ENCODE data around the gene DCLRE1C. TPM values are rescaled to one million over a fixed set of nuclear protein-coding genes. Genes with fewer than 3 reads are reported as not detected.
A peak's percentile ranks its signal among the peaks of the same experiment; 100 is the strongest.

The DCLRE1C gene
- total and polyA plus RNA-seq, 9 of the 15 experiments (the other 6 are each of a cell fraction or from before 2014, with no cell fraction given) = 8.8 to 22.2 (median 13.9) TPM

DNA sequence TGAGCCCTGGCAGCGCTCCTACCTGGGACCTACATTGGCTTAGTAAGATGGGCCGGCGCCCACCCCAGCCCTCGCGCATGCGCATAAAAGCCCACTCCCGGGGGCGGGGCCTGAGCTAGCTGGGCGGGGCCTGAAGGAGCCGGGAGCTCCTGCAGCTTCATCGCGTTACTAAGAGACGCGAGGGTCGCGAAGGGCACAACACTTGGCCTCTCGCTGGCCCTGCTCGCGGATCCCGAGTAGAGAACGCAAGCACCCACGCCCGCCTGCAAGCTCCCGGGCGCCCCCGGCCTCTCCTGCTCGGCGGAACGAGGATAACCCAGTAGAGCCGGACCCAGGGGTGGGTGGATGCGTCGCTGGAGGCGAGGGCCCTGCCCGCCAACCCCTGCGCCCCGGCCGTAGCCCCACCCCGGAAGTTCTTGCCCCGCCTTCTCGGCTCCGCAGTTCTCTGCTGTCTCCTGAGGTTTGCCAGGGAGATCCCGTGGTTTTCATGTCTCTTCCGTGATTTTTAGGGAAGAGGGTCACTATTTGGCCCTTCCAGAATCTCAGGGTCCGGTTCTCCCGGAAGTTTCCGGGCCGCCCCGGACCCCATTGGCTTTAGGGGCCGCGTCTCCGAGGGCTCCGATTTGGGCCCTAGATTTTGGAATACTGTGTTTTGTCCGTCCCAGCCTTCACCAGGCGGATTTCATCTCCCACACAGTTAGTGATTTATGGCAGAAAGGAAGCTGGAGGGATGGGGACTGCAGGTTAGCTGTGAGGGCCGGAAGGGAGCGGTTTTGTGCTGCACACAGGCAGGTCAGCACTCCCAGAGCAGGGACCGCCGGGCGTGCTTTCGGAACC is 5.5 kb upstream of the DCLRE1C start, which contains the start of gene MEIG1 (continued):
- TF ChIP-seq, protein P1, sequence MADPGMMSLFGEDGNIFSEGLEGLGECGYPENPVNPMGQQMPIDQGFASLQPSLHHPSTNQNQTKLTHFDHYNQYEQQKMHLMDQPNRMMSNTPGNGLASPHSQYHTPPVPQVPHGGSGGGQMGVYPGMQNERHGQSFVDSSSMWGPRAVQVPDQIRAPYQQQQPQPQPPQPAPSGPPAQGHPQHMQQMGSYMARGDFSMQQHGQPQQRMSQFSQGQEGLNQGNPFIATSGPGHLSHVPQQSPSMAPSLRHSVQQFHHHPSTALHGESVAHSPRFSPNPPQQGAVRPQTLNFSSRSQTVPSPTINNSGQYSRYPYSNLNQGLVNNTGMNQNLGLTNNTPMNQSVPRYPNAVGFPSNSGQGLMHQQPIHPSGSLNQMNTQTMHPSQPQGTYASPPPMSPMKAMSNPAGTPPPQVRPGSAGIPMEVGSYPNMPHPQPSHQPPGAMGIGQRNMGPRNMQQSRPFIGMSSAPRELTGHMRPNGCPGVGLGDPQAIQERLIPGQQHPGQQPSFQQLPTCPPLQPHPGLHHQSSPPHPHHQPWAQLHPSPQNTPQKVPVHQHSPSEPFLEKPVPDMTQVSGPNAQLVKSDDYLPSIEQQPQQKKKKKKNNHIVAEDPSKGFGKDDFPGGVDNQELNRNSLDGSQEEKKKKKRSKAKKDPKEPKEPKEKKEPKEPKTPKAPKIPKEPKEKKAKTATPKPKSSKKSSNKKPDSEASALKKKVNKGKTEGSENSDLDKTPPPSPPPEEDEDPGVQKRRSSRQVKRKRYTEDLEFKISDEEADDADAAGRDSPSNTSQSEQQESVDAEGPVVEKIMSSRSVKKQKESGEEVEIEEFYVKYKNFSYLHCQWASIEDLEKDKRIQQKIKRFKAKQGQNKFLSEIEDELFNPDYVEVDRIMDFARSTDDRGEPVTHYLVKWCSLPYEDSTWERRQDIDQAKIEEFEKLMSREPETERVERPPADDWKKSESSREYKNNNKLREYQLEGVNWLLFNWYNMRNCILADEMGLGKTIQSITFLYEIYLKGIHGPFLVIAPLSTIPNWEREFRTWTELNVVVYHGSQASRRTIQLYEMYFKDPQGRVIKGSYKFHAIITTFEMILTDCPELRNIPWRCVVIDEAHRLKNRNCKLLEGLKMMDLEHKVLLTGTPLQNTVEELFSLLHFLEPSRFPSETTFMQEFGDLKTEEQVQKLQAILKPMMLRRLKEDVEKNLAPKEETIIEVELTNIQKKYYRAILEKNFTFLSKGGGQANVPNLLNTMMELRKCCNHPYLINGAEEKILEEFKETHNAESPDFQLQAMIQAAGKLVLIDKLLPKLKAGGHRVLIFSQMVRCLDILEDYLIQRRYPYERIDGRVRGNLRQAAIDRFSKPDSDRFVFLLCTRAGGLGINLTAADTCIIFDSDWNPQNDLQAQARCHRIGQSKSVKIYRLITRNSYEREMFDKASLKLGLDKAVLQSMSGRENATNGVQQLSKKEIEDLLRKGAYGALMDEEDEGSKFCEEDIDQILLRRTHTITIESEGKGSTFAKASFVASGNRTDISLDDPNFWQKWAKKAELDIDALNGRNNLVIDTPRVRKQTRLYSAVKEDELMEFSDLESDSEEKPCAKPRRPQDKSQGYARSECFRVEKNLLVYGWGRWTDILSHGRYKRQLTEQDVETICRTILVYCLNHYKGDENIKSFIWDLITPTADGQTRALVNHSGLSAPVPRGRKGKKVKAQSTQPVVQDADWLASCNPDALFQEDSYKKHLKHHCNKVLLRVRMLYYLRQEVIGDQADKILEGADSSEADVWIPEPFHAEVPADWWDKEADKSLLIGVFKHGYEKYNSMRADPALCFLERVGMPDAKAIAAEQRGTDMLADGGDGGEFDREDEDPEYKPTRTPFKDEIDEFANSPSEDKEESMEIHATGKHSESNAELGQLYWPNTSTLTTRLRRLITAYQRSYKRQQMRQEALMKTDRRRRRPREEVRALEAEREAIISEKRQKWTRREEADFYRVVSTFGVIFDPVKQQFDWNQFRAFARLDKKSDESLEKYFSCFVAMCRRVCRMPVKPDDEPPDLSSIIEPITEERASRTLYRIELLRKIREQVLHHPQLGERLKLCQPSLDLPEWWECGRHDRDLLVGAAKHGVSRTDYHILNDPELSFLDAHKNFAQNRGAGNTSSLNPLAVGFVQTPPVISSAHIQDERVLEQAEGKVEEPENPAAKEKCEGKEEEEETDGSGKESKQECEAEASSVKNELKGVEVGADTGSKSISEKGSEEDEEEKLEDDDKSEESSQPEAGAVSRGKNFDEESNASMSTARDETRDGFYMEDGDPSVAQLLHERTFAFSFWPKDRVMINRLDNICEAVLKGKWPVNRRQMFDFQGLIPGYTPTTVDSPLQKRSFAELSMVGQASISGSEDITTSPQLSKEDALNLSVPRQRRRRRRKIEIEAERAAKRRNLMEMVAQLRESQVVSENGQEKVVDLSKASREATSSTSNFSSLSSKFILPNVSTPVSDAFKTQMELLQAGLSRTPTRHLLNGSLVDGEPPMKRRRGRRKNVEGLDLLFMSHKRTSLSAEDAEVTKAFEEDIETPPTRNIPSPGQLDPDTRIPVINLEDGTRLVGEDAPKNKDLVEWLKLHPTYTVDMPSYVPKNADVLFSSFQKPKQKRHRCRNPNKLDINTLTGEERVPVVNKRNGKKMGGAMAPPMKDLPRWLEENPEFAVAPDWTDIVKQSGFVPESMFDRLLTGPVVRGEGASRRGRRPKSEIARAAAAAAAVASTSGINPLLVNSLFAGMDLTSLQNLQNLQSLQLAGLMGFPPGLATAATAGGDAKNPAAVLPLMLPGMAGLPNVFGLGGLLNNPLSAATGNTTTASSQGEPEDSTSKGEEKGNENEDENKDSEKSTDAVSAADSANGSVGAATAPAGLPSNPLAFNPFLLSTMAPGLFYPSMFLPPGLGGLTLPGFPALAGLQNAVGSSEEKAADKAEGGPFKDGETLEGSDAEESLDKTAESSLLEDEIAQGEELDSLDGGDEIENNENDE (IDR thresholded peaks at IDR 0.05; ENCODE audit: low read depth, low read length) = no peak
- TF ChIP-seq WHSC1 (IDR thresholded peaks at IDR 0.05; ENCODE audit: low read length) (no peak), SNRNP70 (optimal IDR thresholded peaks at IDR 0.05; ENCODE audit: low read depth, low read length) (no peak), SP2 (IDR thresholded peaks at IDR 0.05; ENCODE audit: extremely low read depth, low read depth, low read length, poor library complexity, severe bottlenecking) (no peak), SREBF2 (CRISPR knock-in tag; IDR thresholded peaks at IDR 0.05) (no peak), ARID2 (IDR thresholded peaks at IDR 0.05) (no peak), FOXM1 (IDR thresholded peaks at IDR 0.05; ENCODE audit: low read depth) (no peak), FOXM1 (CRISPR knock-in tag; IDR thresholded peaks at IDR 0.05; ENCODE audit: low read depth) (no peak), GATA2 (CRISPR knock-in tag; IDR thresholded peaks at IDR 0.05) (0 out of 2 replicates have a peak, but pooled peaks have one; percentile 16)
- TF ChIP-seq, protein P2, sequence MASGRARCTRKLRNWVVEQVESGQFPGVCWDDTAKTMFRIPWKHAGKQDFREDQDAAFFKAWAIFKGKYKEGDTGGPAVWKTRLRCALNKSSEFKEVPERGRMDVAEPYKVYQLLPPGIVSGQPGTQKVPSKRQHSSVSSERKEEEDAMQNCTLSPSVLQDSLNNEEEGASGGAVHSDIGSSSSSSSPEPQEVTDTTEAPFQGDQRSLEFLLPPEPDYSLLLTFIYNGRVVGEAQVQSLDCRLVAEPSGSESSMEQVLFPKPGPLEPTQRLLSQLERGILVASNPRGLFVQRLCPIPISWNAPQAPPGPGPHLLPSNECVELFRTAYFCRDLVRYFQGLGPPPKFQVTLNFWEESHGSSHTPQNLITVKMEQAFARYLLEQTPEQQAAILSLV (tag; IDR thresholded peaks at IDR 0.05) = no peak
- TF ChIP-seq, protein P3, sequence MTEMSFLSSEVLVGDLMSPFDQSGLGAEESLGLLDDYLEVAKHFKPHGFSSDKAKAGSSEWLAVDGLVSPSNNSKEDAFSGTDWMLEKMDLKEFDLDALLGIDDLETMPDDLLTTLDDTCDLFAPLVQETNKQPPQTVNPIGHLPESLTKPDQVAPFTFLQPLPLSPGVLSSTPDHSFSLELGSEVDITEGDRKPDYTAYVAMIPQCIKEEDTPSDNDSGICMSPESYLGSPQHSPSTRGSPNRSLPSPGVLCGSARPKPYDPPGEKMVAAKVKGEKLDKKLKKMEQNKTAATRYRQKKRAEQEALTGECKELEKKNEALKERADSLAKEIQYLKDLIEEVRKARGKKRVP (CRISPR knock-in tag; IDR thresholded peaks at IDR 0.05) = no peak
